H1 (cell line): ENCODE results near the gene GAS7. TPM values are rescaled to one million over a fixed set of nuclear protein-coding genes. Genes with fewer than 3 reads are reported as not detected.

ENCODE experiments used
- BACH1 ChIP-seq: IDR thresholded peaks from 2 replicates; pipeline ENCODE4 v1.6.1; 2012; ENCODE audit warnings: low read length, improper control_type of control experiment
- BRCA1 ChIP-seq: IDR thresholded peaks from 2 replicates; pipeline ENCODE4 v1.6.1; 2012; ENCODE audit warnings: low read depth, low read length, improper control_type of control experiment
- GABPA ChIP-seq: IDR thresholded peaks from 2 replicates; pipeline ENCODE4 v1.6.1; 2011; ENCODE audit warnings: mild to moderate bottlenecking, low read length, moderate library complexity, borderline replicate concordance; ENCODE audit not compliant: insufficient read depth
- JUND ChIP-seq: IDR thresholded peaks from 2 replicates; pipeline ENCODE4 v1.6.1; 2011; ENCODE audit warnings: mild to moderate bottlenecking, improper control_type of control experiment, low read length
- PHF8 ChIP-seq: fragments of 200-600 bp; sonication (generic); conservative IDR thresholded peaks from 2 replicates; pipeline ENCODE4 v1.7.1; 2012; ENCODE audit warnings: low read depth, mild to moderate bottlenecking, inconsistent platforms, low read length, moderate library complexity
- POLR2A ChIP-seq, 2 experiments: IDR thresholded peaks; 1 replicate in 1 of 2; 2 replicates in 1 of 2; pipeline ENCODE4 v1.6.1; 2011; ENCODE audit warnings: low read depth in 2 of 2, low read length in 2 of 2, mild to moderate bottlenecking in 2 of 2; ENCODE audit errors: control extremely low read depth in 1 of 2
- RXRA ChIP-seq: IDR thresholded peaks from 2 replicates; pipeline ENCODE4 v1.6.1; 2011; ENCODE audit warnings: low read depth, mild to moderate bottlenecking, low read length, moderate library complexity; ENCODE audit not compliant: insufficient read depth
- SIN3A ChIP-seq, 2 experiments: IDR thresholded peaks in 1 of 2; conservative IDR thresholded peaks in 1 of 2; 2 replicates each; pipeline ENCODE4 v1.6.1; 2011 to 2012; ENCODE audit warnings: low read length in 2 of 2, improper control_type of control experiment in 1 of 2, low read depth in 1 of 2, mild to moderate bottlenecking in 1 of 2
- SP4 ChIP-seq: IDR thresholded peaks from 2 replicates; pipeline ENCODE4 v1.6.1; 2012; ENCODE audit warnings: low read length, inconsistent platforms
- TAF7 ChIP-seq: optimal IDR thresholded peaks from 2 replicates; pipeline ENCODE3; 2011; ENCODE audit warnings: low read depth, mild to moderate bottlenecking, inconsistent platforms, low read length, moderate library complexity, borderline replicate concordance
- ZNF274 ChIP-seq: IDR thresholded peaks from 2 replicates; pipeline ENCODE4 v1.7.0; 2012; ENCODE audit warnings: low read length, borderline replicate concordance; ENCODE audit errors: extremely low read depth
- polyA plus RNA-seq, 7 experiments: library from polyadenylated mRNA; depleted of rRNA in 3 of 7; stranded (reverse) in 5 of 7; unstranded in 2 of 7; fragments of >200 nt in 5 of 7; fragments of 200-250 nt in 2 of 7; gene quantifications; 1 replicate in 5 of 7; 2 replicates in 1 of 7; 4 replicates in 1 of 7; pipeline versions ENCODE4 v1.2.1 to v1.2.3, GENCODE V29; 2011 to 2013; ENCODE audit warnings: missing spikeins in 2 of 7, mixed read lengths in 2 of 7
- total RNA-seq: library from RNA; stranded (reverse); fragmentation: NEBNext Ultra II Directional; extraction: Animal tissue kit (Norgen Biotek cat#: 25700); gene quantifications from 2 replicates; pipeline ENCODE4 v1.2.1, GENCODE V29; 2021
- TF ChIP-seq, protein P1 (sequence below): fragments of 300-600 bp; sonication (generic); IDR thresholded peaks from 2 replicates; pipeline ENCODE4 v1.7.1; 2012; ENCODE audit warnings: low read length, moderate library complexity, mild to moderate bottlenecking, inconsistent platforms; ENCODE audit not compliant: insufficient replicate concordance

The GAS7 gene
- total and polyA plus RNA-seq, 2 of the 8 experiments (the other 6 are each of a cell fraction or from before 2014, with no cell fraction given): 5.0 to 14.5 TPM

DNA sequence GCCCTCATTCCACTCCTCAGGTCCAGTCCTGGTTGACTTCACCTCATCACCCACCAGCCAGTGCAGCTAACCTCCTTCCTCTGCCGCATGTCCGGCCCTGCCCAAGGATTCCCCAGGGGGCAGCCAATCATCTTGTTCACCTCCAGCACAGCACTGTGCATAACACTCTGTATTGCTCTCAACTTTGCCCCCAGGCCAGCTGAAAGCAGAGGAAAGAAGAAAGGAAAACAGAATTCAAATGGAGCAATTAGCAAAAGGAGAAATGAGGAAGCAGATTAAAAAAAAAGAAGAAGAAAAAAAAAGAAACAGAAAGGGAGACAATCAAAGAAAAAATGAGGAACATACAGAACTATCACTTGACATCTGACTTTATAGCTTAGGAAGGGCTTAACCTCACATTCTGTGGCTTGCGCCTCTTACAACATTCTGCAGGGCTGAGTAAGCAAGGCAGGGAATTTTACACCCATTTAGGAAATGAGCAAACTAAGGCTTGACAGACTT, 26.1 kb downstream of the GAS7 start (continued):
- TF ChIP-seq, protein P1, sequence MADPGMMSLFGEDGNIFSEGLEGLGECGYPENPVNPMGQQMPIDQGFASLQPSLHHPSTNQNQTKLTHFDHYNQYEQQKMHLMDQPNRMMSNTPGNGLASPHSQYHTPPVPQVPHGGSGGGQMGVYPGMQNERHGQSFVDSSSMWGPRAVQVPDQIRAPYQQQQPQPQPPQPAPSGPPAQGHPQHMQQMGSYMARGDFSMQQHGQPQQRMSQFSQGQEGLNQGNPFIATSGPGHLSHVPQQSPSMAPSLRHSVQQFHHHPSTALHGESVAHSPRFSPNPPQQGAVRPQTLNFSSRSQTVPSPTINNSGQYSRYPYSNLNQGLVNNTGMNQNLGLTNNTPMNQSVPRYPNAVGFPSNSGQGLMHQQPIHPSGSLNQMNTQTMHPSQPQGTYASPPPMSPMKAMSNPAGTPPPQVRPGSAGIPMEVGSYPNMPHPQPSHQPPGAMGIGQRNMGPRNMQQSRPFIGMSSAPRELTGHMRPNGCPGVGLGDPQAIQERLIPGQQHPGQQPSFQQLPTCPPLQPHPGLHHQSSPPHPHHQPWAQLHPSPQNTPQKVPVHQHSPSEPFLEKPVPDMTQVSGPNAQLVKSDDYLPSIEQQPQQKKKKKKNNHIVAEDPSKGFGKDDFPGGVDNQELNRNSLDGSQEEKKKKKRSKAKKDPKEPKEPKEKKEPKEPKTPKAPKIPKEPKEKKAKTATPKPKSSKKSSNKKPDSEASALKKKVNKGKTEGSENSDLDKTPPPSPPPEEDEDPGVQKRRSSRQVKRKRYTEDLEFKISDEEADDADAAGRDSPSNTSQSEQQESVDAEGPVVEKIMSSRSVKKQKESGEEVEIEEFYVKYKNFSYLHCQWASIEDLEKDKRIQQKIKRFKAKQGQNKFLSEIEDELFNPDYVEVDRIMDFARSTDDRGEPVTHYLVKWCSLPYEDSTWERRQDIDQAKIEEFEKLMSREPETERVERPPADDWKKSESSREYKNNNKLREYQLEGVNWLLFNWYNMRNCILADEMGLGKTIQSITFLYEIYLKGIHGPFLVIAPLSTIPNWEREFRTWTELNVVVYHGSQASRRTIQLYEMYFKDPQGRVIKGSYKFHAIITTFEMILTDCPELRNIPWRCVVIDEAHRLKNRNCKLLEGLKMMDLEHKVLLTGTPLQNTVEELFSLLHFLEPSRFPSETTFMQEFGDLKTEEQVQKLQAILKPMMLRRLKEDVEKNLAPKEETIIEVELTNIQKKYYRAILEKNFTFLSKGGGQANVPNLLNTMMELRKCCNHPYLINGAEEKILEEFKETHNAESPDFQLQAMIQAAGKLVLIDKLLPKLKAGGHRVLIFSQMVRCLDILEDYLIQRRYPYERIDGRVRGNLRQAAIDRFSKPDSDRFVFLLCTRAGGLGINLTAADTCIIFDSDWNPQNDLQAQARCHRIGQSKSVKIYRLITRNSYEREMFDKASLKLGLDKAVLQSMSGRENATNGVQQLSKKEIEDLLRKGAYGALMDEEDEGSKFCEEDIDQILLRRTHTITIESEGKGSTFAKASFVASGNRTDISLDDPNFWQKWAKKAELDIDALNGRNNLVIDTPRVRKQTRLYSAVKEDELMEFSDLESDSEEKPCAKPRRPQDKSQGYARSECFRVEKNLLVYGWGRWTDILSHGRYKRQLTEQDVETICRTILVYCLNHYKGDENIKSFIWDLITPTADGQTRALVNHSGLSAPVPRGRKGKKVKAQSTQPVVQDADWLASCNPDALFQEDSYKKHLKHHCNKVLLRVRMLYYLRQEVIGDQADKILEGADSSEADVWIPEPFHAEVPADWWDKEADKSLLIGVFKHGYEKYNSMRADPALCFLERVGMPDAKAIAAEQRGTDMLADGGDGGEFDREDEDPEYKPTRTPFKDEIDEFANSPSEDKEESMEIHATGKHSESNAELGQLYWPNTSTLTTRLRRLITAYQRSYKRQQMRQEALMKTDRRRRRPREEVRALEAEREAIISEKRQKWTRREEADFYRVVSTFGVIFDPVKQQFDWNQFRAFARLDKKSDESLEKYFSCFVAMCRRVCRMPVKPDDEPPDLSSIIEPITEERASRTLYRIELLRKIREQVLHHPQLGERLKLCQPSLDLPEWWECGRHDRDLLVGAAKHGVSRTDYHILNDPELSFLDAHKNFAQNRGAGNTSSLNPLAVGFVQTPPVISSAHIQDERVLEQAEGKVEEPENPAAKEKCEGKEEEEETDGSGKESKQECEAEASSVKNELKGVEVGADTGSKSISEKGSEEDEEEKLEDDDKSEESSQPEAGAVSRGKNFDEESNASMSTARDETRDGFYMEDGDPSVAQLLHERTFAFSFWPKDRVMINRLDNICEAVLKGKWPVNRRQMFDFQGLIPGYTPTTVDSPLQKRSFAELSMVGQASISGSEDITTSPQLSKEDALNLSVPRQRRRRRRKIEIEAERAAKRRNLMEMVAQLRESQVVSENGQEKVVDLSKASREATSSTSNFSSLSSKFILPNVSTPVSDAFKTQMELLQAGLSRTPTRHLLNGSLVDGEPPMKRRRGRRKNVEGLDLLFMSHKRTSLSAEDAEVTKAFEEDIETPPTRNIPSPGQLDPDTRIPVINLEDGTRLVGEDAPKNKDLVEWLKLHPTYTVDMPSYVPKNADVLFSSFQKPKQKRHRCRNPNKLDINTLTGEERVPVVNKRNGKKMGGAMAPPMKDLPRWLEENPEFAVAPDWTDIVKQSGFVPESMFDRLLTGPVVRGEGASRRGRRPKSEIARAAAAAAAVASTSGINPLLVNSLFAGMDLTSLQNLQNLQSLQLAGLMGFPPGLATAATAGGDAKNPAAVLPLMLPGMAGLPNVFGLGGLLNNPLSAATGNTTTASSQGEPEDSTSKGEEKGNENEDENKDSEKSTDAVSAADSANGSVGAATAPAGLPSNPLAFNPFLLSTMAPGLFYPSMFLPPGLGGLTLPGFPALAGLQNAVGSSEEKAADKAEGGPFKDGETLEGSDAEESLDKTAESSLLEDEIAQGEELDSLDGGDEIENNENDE: no peak
- TF ChIP-seq SP4 (no peak), SIN3A (conservative IDR thresholded peaks at IDR 0.05 in 1 of 2, IDR thresholded peaks at IDR 0.05 in 1 of 2; ENCODE audit: low read depth in 1 of 2, low read length in 2 of 2) (no peak), RXRA (no peak), BACH1 (no peak), GABPA (no peak), POLR2A (IDR thresholded peaks at IDR 0.05; ENCODE audit: control extremely low read depth in 1 of 2, low read depth in 2 of 2, low read length in 2 of 2) (no peak), PHF8 (no peak), ZNF274 (no peak), JUND (no peak), TAF7 (no peak), BRCA1 (no peak)
